GM21390 (cell line): Measurements from ENCODE around the gene SAMHD1.
"Not testable (repeated sequence)": the region's sequence is repeated elsewhere in the genome, so short reads cannot be mapped to it uniquely, and the experiment has no call there.

Source experiments
- ATAC-seq: cut with Tn5 transposase; IDR thresholded peaks from one replicate; pipeline ENCODE4 v1.9.1; 2021; ENCODE audit not compliant: unreplicated experiment

SAMHD1 gene

GRCh38 chr20:36951198-36951978, at the start of gene SAMHD1:
Gene SAMHD1 (minus strand): TSS chr20:36951708. CDS start chr20:36951643, 65 bp downstream.
- ATAC-seq: peak; percentile 89

GRCh38 chr20:37000171-37000570, 48.7 kb upstream of the SAMHD1 start:
- not testable (repeated sequence) for ATAC-seq

- no peak for ATAC-seq
These were observed 47.1 kb upstream of the SAMHD1 start for GRCh38 chr20:36998652-36999051.

DNA sequence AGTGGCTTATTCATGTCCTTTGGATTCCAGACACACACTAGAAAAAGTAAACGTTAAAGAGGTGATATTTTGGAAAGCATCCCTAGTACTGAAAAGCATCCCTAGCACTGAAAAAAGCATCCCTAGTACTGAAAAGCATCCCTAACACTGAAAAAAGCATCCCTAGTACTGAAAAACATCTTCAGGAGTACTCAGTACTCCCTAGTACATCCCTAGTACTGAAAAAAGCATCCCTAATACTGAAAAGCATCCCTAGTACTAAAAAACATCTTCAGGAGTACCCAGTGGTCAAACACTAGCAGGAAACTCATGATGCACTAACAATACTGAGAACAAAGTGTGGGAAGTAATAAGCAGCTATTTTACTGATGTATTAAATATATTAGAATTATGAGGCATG, 45.6 kb upstream of the SAMHD1 start:
- no peak for ATAC-seq

GRCh38 chr20:36994221-36994620, 42.7 kb upstream of the SAMHD1 start:
- not testable (repeated sequence) for ATAC-seq

GRCh38 chr20:36992802-36993334, 41.4 kb upstream of the SAMHD1 start:
- no peak for ATAC-seq

DNA sequence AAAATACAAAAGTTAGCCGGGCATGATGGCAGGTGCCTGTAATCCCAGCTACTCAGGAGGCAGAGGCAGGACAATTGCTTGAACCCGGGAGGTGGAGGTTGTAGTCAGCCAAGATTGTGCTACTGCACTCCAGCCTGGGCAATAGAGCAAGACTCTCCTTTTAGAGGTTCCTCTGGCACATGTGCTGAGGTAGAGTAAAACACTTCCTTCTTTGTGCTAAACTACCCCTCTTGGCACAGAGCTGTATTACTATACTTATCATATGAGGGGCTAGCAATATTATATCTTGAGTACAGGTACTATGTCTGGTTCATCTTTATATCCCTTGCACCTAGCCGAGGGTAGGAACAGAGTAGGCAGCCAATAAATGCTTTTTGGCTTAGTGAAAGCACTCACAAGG, 40.2 kb upstream of the SAMHD1 start:
- ATAC-seq: no peak

GRCh38 chr20:36989797-36990196, 38.3 kb upstream of the SAMHD1 start:
- no peak for ATAC-seq

DNA sequence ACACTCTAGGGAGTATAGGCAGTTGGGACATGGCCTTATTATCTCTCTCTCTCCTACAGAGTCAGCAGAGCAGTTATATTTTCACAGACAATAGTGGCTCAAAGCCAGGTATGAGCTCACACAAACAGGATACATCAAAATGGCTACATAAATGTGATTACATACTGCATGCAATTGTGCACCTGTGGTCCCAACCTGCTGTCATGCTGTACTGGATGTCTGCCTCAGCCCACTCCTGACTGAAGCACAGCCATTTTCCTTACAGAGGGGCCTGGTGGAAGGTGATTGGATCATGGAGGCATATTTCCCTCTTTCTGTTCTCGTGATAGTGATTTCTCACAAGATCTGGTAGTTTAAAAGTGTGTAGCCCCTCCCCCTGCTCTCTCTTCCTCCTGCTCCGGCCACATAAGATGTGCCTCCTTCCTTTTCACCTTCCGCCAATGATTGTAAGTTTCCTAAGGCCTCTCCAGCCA, 37.0 kb upstream of the SAMHD1 start:
- ATAC-seq: no peak

DNA sequence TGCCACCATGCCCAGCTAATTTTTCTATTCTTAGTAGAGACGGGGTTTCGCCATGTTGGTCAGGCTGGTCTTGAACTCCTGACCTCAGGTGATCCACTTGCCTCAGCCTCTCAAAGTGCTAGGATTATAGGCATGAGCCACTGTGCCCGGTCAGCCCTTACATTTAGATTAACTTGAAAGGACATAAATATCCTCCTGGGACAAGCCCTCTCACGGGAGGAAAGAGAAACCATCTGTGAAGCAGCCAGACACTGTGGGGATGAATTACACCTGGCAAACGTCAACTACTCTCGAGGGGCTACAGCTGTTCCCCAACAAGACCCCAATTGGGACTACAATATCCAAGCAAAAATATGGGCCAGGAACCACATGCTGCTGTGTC, 32.7 kb upstream of the SAMHD1 start:
- ATAC-seq: no peak

GRCh38 chr20:36975099-36975818, 23.8 kb upstream of the SAMHD1 start:
- no peak for ATAC-seq

DNA sequence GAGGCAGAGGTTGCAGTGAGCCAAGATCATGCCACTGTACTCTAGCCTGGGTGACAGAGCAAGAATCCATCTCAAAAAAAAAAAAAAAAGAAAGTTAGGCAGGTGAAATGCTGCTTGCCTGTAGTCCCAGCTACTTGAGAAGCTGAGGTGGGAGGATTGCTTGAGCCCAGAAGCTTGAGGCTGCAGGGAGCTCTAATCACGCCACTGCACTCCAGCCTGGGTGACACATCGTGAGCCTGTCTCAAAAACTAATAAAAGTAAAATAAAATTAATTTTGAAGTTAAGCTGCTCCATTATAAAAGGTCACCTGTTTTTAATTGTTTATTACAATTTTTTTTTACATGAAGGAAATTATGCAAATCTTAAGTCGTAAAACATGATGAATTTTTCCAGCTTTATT, 23.2 kb upstream of the SAMHD1 start:
- no peak for ATAC-seq

GRCh38 chr20:36971103-36971502, 19.6 kb upstream of the SAMHD1 start:
- no peak for ATAC-seq

DNA sequence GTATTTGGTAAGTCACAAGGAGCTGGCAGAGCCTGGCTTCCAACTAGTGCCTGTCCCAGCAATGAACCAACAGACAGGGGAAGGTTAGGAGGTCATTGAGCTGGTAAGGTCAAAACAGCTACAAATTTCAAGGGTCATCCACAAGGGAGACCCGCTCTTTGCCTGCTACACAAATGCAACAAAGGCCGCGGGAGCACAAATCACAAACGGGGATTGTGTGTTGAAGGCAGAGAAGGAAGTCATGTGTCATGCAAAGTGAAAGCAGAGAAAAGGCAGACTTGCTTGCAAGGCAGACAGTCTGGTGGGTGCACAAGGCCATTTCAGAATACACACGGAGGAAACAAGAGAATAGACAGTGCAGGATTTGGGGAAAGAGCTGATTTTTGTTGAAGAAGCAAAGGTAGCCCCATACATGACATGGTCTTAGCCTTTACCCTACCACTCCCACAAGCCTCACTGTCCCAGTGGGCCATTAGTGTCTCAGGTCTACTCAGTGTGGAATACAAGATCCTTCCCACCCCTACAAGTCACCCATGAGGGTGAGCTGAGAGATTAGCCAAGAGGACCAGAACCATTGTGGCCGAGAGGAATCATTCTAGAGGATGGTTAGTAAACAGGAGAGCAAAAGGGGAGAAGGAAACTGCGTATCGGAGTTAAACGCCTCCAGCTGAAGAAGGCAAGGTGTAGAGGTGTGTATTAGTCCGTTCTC, 18.1 kb upstream of the SAMHD1 start:
- no peak for ATAC-seq

DNA sequence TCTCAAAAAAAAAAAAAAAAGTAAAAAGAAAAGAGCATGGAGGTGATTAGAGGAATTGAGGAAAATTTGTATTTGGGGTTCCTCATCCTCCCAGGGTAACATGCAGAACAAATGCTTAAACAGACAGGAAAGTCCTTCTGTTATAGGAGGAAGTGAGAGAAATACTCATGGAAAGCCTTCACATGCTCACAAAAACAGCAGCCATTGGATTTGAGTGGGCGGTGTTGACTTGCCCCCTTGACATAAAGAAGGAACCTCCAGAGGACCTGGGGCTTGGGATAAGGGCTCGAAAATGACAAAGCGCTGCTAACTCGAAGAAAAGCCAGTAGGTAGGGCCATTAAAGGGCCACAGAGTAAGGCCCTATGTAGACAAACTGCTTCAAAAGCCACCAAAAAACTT, 17.5 kb upstream of the SAMHD1 start:
- no peak for ATAC-seq

GRCh38 chr20:36967636-36968035, 16.1 kb upstream of the SAMHD1 start:
- no peak for ATAC-seq

GRCh38 chr20:36966965-36967364, 15.5 kb upstream of the SAMHD1 start:
- not testable (repeated sequence) for ATAC-seq

GRCh38 chr20:36962354-36962941, 10.9 kb upstream of the SAMHD1 start:
- not testable (repeated sequence) for ATAC-seq

DNA sequence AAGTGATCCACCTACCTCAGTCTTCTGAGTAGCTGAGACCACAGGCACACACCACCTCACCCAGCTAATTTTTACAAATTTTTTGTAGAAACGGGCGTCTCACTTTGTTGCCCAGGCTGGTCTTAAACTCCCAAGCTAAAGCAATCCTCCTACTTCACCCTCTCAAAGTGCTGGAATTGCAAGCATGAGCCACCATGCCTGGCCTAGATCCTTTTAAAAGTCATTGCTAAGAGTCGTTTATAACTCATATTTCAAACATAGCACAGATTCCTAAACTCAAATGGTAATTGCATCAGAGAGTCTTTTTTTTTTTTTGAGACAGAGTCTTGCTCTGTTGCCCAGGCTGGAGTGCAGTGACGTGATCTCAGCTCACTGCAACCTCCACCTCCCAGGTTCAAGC, 7.7 kb upstream of the SAMHD1 start:
- ATAC-seq: no peak

DNA sequence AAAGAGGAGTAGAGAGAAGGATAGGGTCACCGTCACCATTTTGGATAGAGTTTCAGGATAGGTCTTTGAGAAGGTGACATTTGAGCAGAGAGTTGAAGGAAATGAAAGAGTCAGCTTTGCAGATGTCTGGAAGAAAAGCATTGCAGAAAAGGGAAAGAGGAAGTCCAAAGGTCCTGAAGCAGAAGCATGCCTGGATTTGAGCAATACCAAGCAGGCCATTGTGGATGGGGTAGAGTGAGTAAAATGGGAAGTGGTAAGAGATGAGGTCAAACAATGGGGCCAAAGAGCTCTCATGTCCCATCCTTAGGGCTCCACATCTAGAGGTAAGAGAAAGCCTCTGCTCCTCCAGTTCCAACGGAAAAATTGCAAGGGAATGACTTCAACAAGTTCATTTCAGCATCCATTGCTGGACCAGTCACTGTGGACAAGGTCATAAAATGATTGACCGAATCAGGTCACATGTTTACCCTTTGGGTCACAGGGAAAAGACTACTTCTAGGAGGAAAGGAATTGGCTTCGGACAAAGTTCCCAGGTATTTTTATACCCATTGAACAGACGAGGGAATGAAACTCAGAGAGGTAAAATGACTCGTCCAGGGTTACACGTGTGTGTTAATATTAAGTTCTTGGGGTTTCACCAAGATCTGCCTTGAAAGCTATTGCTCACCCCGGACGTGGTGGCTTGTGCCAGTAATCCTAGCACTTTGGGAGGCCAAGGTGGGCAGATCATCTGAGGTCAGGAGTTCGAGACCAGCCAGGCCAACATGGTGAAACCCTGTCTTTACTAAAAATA, 6.6 kb upstream of the SAMHD1 start:
- no peak for ATAC-seq
